HFF-Myc (cell line): Measurements from ENCODE around the gene SF3B3.

Source experiments
- DNase-seq: peaks from one replicate; pipeline ENCODE4 v3.0.0-alpha.2; 2011; ENCODE audit warnings: low read depth; ENCODE audit errors: extremely low read depth
- H3K4me3 ChIP-seq: replicated peaks from 2 replicates; pipeline ENCODE4 v1.5.1; 2011; ENCODE audit warnings: low read depth, mild to moderate bottlenecking, control low read depth, low read length
- TF ChIP-seq, protein P1 (sequence below): IDR thresholded peaks from 2 replicates; pipeline ENCODE4 v1.5.1; 2012; ENCODE audit warnings: mild to moderate bottlenecking, low read depth, low read length, control low read depth; ENCODE audit errors: missing control alignments

SF3B3 gene

GRCh38 chr16:70577256-70577698, 53.7 kb downstream of the SF3B3 start:
- no peak overlapping the region for H3K4me3 ChIP-seq
- TF ChIP-seq, protein P1, sequence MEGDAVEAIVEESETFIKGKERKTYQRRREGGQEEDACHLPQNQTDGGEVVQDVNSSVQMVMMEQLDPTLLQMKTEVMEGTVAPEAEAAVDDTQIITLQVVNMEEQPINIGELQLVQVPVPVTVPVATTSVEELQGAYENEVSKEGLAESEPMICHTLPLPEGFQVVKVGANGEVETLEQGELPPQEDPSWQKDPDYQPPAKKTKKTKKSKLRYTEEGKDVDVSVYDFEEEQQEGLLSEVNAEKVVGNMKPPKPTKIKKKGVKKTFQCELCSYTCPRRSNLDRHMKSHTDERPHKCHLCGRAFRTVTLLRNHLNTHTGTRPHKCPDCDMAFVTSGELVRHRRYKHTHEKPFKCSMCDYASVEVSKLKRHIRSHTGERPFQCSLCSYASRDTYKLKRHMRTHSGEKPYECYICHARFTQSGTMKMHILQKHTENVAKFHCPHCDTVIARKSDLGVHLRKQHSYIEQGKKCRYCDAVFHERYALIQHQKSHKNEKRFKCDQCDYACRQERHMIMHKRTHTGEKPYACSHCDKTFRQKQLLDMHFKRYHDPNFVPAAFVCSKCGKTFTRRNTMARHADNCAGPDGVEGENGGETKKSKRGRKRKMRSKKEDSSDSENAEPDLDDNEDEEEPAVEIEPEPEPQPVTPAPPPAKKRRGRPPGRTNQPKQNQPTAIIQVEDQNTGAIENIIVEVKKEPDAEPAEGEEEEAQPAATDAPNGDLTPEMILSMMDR, result no peak
- no peak for DNase-seq

DNA sequence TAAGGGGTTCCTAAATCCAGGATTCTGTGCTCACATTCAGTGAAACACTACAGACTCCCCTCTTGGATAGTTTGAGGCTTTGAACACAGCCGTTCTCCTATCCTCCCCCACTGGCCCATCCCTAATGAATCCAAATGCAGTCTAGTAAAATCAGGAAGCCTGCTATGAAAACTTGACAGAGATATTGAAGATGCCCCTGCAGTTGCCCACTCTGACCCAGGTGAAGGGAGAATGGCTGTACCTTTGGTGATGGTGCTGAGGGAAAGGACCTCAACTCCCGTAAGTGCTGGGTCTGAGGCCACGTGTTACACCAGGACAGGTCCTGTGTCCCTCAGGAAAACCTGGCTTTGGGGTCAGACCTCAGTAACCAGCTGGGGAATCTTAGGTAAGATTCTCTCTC, 54.4 kb downstream of the SF3B3 start:
- no peak overlapping the region for H3K4me3 ChIP-seq
- TF ChIP-seq, protein P1, result no peak
- DNase-seq, result no peak

- TF ChIP-seq, protein P1, result no peak
- H3K4me3 ChIP-seq, result no peak overlapping the region
- DNase-seq, result no peak
Measured at GRCh38 chr16:70579248-70579647, 55.6 kb downstream of the SF3B3 start.

DNA sequence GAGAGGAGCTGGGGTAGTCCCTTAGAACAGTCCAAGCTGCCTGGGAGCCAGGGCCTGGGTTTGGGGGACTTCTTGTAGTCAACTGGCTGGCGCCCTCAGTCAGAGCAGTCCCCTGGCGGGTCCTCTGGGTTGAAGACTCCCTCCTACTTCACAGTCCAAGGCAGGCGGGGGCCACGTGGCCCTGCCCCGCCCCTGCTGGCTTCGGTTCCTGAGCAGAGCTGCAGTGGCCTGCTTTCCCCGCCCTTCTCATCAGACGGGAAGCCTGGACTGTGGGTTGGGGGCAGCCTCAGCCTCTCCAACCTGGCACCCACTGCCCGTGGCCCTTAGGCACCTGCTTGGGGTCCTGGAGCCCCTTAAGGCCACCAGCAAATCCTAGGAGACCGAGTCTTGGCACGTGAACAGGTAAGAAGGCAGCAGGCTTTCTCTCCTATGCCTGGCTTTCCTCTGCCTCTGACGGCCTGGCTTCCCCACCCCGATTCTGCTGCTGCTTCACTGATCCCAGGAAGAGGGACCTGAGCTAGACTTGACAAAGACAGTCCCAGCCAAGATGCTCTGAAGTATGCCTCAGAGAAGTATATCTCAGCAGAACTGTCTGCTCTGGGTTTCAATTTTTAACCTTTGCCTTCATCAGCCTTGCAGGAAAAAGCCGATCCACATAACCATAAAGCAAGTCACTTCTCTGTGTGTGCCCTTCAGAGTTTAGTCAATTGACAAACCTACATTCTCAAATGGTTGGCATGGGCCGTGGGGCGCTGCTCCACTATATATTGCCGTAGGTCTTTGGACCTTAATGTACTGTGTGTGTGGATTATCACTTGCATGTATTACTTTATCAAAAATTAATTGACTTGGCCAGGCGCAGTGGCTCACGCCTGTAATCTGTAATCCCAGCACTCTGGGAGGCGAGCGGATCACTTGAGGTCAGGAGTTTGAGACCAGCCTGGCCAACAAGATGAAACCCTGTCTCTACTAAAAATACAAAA, 56.3 kb downstream of the SF3B3 start:
- no peak overlapping the region for H3K4me3 ChIP-seq
- TF ChIP-seq, protein P1, result no peak
- DNase-seq, result no peak

GRCh38 chr16:70582280-70582978, 58.8 kb downstream of the SF3B3 start:
- H3K4me3 ChIP-seq, result no peak overlapping the region
- no peak for DNase-seq
- TF ChIP-seq, protein P1, result peak; percentile 35

GRCh38 chr16:70586731-70587130, 63.1 kb downstream of the SF3B3 start:
- no peak overlapping the region for H3K4me3 ChIP-seq
- DNase-seq, result no peak
- TF ChIP-seq, protein P1, result no peak
